Esophagus squamous epithelium (tissue), 4 donors: ENCODE data around the gene TNRC6B.

Experiments used
- CTCF ChIP-seq, 6 experiments: fragments of 450-650 bp in 4 of 6; fragments of 200-600 bp in 2 of 6; sonication (generic) in 2 of 6; IDR thresholded peaks; one replicate each; pipeline ENCODE4 v1.5.1; 2016 to 2019; ENCODE audit warnings: antibody characterized with exemption in 6 of 6, mild to moderate bottlenecking in 4 of 6, moderate library complexity in 4 of 6
- POLR2A ChIP-seq, 4 donors: fragments of 450-650 bp; IDR thresholded peaks; one replicate each; pipeline ENCODE4 v1.6.1; 2017; ENCODE audit warnings: antibody characterized with exemption in 4 of 4, mild to moderate bottlenecking in 4 of 4, moderate library complexity in 3 of 4

DNA sequence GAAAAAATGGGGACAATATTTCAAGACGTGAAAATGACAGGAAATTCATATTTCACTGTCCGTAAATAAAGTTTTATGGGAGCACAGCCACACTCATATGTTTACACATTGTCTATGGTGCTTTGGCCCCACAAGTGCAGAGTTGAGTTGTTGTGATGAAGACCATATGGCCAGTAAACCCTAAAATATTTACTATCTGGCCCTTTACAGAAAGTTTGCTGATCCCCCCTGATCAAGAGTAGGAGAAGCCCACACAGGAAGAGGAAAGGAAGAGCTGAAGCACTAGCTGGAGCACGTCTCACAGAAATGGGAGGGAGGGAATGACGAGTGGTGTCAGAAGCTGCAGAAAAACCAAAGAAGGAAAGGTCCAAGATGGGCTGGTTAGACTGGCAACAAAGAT is 78.8 kb downstream of the TNRC6B start:
- TF ChIP-seq CTCF (IDR thresholded peaks at IDR 0.05) (no peak), POLR2A (IDR thresholded peaks at IDR 0.05) (no peak)
